Activated naive CD4-positive, alpha-beta T cell treated with anti-CD3 and anti-CD28 coated beads for 36 hours (primary cell): Measurements from ENCODE around the gene TPRG1L. TPM values are rescaled to one million over a fixed set of nuclear protein-coding genes. Genes with fewer than 3 reads are reported as not detected.

Experiments
- CTCF ChIA-PET: fragments of 350-600 bp; sonication (Branson Sonifier 250); formaldehyde crosslinking; loops from one replicate; lab custom pipeline; 2021; ENCODE audit warnings: antibody characterized with exemption; lab: Charles Lee
- DNase-seq: peaks from one replicate; pipeline ENCODE4 v3.0.0-alpha.2; 2020
- H3K27ac Mint-ChIP-seq: one replicate; pipeline ENCODE4 v1.8.0; 2021; ENCODE audit warnings: mild to moderate bottlenecking, mixed read lengths
- H3K27me3 Mint-ChIP-seq: one replicate; pipeline ENCODE4 v1.8.0; 2021; ENCODE audit warnings: low read depth, mixed read lengths
- H3K36me3 Mint-ChIP-seq: one replicate; pipeline ENCODE4 v1.8.0; 2021; ENCODE audit warnings: low read depth, mixed read lengths
- H3K4me1 Mint-ChIP-seq: one replicate; pipeline ENCODE4 v1.8.0; 2021; ENCODE audit warnings: low read depth, mixed read lengths
- H3K4me3 Mint-ChIP-seq: one replicate; pipeline ENCODE4 v1.8.0; 2021; ENCODE audit warnings: mild to moderate bottlenecking, moderate library complexity, mixed read lengths
- H3K9me3 Mint-ChIP-seq: one replicate; pipeline ENCODE4 v1.8.0; 2021; ENCODE audit warnings: mixed read lengths
- intact Hi-C: fragments of 100-400 bp; cut with micrococcal nuclease; formaldehyde crosslinking; loops from one replicate; pipeline ENCODE4 v1.15.1; 2023
- total RNA-seq, 2 experiments: library from RNA; stranded (reverse); gene quantifications; one replicate each; pipeline ENCODE4 v1.2.3, GENCODE V29; 2021

The TPRG1L gene
- total RNA-seq, 2 experiments from 2014 or later, result 6.8 TPM

DNA sequence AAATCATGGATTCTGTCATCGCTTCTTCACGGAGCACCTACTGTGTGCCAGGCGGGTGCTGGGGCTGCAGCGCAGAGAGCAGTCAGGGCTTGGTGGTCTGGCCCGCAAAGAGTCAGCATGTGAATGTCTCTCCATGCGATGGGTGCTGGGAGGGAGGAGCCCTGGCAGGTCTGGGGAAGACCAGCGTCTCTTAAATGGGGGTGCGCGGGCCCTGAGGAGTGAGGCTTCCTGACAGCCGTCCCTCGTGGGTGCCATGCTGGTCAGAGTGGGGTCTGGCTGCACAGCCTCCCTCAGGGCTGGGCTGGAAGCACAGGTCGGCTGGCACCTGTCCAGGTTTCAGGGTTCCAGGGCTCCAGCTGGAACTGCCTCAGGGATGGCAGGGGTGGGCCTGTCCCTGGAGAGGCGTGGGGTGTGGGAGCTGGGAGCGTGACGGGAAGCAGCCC lies 46.0 kb downstream of the TPRG1L start:
- CTCF ChIA-PET, result no interaction called here
- Mint-ChIP-seq H3K27ac (no peak overlapping the region), H3K4me1 (no peaks in the 10 kb centered on the region), H3K4me3 (no peak overlapping the region), H3K27me3 (peaks cover 10% of the 10 kb centered on the region), H3K9me3 (no peaks in the 10 kb centered on the region), H3K36me3 (no peaks in the 10 kb centered on the region)
- DNase-seq, result no peak
- intact Hi-C loops, result no loop called here

- CTCF ChIA-PET, result no interaction called here
- Mint-ChIP-seq H3K4me1 (no peaks in the 10 kb centered on the region), H3K4me3 (no peak overlapping the region), H3K27me3 (peaks cover 10% of the 10 kb centered on the region), H3K9me3 (no peaks in the 10 kb centered on the region), H3K36me3 (no peaks in the 10 kb centered on the region), H3K27ac (no peak overlapping the region)
- no peak for DNase-seq
- intact Hi-C loops, result no loop called here
These were observed 46.8 kb downstream of the TPRG1L start for GRCh38 chr1:3671371-3672180.

DNA sequence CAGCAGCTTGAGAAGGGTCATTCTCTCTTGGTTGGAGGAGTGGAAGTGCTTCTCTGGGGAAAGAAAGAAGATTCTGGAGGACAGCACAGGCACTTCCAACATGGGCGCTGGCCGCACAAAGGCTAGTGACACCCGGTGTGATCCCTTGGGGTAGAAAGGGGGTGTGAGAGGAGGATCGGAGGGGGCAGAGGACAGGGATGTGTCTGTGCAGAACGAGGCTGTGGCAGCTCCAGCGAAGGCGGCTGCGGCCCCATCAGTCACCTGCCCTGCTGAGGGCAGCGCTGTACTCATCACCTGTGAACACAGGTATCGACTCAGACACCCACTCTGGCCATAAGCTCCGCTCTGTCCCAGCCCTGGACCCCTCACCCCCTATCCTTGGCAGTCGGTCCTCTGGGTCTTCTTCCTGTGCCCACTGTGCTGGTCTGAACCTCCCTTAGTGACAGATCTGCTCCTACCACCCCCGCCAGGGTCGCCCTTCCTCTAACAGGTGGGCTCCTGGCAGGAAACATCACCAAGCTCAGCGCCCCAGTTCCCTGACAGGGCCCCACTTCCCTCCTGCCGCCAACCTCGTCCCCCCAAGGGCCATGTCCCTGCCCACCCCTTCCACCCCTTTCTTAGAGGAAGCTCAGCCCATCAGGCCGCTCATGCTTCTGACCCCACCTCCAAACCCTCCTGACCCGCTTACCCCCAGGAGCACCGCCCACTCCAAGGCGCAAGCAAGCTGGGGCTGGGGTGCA lies 47.6 kb downstream of the TPRG1L start:
- CTCF ChIA-PET, result no interaction called here
- Mint-ChIP-seq H3K27me3 (peaks cover 8% of the 10 kb centered on the region), H3K4me1 (peaks cover 5% of the 10 kb centered on the region), H3K27ac (no peak overlapping the region), H3K4me3 (no peak overlapping the region), H3K9me3 (no peaks in the 10 kb centered on the region), H3K36me3 (no peaks in the 10 kb centered on the region)
- intact Hi-C loops, result no loop called here
- DNase-seq, result no peak

DNA sequence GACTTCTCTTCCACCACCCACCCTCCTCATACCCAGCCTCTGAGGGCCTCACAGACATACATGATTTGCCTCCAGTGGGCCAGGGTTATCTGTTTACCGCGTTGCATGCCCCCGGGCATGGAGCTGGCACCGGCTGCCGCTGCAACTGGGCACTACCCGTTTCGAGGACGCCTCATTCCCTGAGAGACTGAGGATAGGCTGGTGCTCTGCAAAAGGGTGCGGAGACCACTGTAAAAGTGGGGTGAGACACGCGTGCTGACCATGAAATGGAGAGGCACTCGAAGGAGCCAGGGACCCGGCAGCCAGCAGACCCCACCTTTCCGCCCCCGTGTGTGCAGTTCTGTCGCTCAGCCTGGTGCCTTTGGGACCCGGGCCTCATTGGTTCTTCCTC lies 48.2 kb downstream of the TPRG1L start:
- CTCF ChIA-PET, result no interaction called here
- intact Hi-C loops, result no loop called here
- Mint-ChIP-seq H3K27ac (no peak overlapping the region), H3K9me3 (no peaks in the 10 kb centered on the region), H3K27me3 (peaks cover 6% of the 10 kb centered on the region), H3K4me3 (no peak overlapping the region), H3K4me1 (peaks cover 10% of the 10 kb centered on the region), H3K36me3 (no peaks in the 10 kb centered on the region)
- DNase-seq, result no peak

GRCh38 chr1:3673381-3674099 lies 48.7 kb downstream of the TPRG1L start:
- peaks cover 12% of the 10 kb centered on the region for H3K4me1 Mint-ChIP-seq
- H3K27ac Mint-ChIP-seq, result no peak overlapping the region
- H3K9me3 Mint-ChIP-seq, result no peaks in the 10 kb centered on the region
- DNase-seq, result no peak
- H3K36me3 Mint-ChIP-seq, result no peaks in the 10 kb centered on the region
- intact Hi-C loops, result no loop called here
- peaks cover under 1% of the 10 kb centered on the region for H3K27me3 Mint-ChIP-seq
- CTCF ChIA-PET, result no interaction called here
- no peak overlapping the region for H3K4me3 Mint-ChIP-seq

DNA sequence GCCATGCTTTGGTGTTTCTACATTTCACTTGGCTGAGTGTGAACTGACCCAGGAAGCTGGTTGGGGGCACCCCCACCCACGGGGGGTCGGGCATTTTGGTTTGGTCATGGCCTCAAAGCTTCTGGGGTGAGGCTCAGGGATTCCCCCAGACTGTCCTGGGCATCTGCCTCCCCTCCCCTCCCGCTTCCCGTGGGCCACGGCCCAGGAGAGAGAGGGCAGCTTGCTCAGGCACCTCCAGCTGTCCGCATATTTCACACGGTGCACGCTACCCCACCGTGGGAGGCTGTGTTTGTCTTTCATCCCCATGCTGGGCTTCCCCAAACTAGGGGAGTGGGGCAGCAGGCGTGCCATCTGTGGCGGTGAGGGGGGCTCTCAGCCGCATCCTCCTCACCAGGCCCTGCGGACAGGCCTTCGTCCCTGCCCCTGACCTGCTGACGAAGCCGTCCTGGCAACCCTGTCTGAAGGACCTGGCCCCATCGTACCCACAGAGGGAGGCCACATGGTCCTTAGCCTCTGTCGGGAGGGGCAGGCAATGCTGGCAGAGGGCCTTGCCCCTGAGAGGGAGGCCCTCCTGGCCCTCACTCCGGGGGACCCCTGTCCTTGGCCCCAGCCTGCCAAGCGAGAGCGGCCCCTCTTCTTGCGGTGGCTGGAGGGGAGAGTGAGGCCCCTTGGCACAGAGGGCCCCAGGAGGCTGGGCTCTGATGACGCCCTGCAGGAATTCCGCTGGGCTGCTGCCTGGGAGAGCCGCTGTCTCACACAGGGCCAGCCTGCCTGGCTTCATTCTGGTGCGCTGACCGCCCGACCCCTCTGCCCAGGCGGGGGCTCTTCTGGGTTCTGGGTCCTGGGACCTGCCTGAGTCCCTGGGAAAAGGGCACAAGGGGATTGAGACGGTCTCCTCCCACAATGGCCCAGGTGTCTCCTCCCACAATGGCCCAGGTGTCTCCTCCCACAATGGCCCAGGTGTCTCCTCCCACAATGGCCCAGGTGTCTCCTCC lies 49.6 kb downstream of the TPRG1L start:
- no peaks in the 10 kb centered on the region for H3K9me3 Mint-ChIP-seq
- peaks cover 1% of the 10 kb centered on the region for H3K27me3 Mint-ChIP-seq
- peaks cover 18% of the 10 kb centered on the region for H3K4me1 Mint-ChIP-seq
- no peak overlapping the region for H3K27ac Mint-ChIP-seq
- intact Hi-C loops, result no loop called here
- CTCF ChIA-PET, result no interaction called here
- H3K36me3 Mint-ChIP-seq, result no peaks in the 10 kb centered on the region
- DNase-seq, result no peak
- H3K4me3 Mint-ChIP-seq, result no peak overlapping the region

DNA sequence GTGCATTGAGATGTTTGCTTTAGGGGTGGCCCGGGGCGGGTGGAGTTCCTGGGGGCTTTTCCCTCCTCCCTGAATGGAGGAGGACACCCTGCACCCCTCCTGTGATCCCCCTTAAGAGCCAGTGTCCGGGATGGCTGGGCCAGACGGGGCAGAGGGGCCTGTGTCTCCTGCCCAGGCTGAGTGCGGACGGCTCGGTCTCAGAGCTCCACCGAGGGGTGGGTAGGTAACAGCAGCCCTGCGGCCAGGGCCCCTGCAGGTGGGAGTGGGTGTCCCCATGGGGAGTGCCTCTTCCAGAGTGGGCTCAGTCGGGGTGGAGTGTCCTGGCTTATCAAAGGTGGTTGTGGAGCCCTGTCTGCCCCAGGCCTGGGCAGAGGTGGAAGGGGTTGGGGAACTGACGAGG lies 50.6 kb downstream of the TPRG1L start:
- Mint-ChIP-seq H3K4me1 (peaks cover 24% of the 10 kb centered on the region), H3K27me3 (peaks cover 7% of the 10 kb centered on the region), H3K36me3 (no peaks in the 10 kb centered on the region), H3K27ac (no peak overlapping the region), H3K9me3 (no peaks in the 10 kb centered on the region), H3K4me3 (no peak overlapping the region)
- intact Hi-C loops, result no loop called here
- CTCF ChIA-PET, result no interaction called here
- DNase-seq, result no peak

DNA sequence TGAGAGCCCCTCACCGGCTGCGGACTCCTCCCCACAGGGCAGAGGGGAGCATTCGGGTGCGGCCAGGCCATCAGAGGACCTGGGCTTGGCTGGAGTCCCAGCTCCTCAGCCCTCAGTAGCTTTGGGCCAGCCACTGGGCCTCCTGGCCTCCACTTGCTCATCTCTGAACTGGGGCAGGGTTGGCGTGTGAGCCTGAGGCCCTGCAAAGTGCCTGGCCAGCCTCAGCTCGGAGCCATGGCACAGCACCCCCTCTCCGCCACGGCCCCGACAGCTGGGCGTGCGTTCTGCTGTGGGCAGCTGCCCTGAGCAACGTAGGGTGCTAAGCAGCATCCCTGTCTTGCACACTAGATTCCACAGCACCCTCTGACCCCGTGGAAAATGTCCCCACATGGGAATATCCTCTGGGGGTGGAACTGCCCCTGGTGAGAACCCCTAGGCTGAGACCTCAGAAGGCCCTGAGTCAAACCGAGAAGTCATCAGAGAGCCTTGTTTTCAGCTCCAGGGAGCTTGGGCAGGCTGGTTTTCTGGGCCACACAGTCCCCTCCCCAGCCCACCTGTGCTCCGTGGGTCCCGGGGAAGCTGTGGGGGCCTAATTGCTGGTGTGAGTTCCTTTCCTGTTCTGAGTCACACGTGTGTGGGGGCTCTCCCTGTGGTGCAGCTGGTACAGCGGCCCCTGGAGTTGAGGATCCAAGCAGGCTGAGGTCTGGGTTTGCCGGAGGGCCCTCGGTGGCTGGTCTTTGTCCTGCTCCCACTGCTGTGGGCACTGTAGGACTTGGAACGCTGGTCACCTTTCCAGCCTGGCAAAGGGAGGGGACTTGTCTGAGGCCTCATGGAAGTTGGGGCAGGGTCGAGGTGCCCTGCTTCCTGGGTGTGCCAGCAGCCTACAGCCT lies 52.0 kb downstream of the TPRG1L start:
- H3K9me3 Mint-ChIP-seq, result no peaks in the 10 kb centered on the region
- peak; percentile 13 for DNase-seq

GRCh38 chr1:3677484-3677883 lies 52.7 kb downstream of the TPRG1L start:
- Mint-ChIP-seq H3K9me3 (no peaks in the 10 kb centered on the region), H3K4me3 (no peak overlapping the region)
- intact Hi-C loops, result no loop called here

More for the DNA sequence above, 52.0 kb downstream of the TPRG1L start:
- Mint-ChIP-seq H3K36me3 (no peaks in the 10 kb centered on the region), H3K4me3 (no peak overlapping the region), H3K27ac (no peak overlapping the region), H3K27me3 (peaks cover 7% of the 10 kb centered on the region), H3K4me1 (peaks cover 24% of the 10 kb centered on the region)
- CTCF ChIA-PET, result interaction anchor here (0.8 kb wide), 1 partner anchor 27 kb away, joined by 3 read pairs; no protein-coding TSS in a partner anchor
- intact Hi-C loops, result no loop called here

DNA sequence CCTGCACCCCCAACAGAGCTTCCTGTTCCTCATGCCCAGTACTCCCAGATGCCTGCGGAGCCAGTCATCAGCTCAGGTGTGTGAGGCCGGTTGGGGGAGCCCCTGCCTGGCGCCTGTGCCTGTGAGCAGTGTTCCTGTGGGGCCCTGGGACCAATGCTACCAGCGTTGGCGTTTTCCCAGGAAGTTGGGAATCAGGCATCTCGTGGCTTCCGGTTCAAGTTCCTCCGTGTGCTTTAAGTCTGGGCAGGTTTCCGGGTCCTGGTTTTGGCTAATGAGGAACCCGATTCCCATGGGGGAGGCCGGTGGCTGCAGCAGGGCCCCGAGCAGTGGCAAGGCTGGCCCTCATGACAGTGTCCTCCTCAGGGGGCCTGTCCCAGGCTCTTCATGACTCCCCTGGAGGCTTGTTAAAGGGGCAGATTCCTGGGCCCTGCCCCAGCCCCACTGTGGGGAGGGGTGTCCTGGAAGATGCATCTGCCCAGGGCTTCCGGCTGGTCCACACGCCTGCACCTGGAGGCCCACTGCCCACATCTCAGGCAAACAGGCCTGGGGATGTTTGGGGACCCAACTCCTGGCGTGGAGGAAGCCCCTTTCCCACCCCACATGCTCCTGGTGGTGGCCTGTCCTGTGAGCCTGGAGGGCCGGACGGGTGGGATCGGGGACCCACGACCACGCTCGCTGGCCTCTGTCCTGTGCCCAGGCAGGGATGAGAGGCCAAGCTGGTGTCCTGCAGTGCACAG lies 53.7 kb downstream of the TPRG1L start:
- Mint-ChIP-seq H3K27ac (no peak overlapping the region), H3K4me1 (peaks cover 24% of the 10 kb centered on the region), H3K4me3 (no peak overlapping the region), H3K36me3 (no peaks in the 10 kb centered on the region), H3K9me3 (no peaks in the 10 kb centered on the region), H3K27me3 (peaks cover 7% of the 10 kb centered on the region)
- DNase-seq, result peak; percentile 18
- intact Hi-C loops, result no loop called here
- CTCF ChIA-PET, result no interaction called here

More at GRCh38 chr1:3677484-3677883, 52.7 kb downstream of the TPRG1L start:
- CTCF ChIA-PET, result interaction anchor here (0.8 kb wide), 1 partner anchor 28 kb away, joined by 3 read pairs; no protein-coding TSS in a partner anchor
- peaks cover 24% of the 10 kb centered on the region for H3K4me1 Mint-ChIP-seq
- no peaks in the 10 kb centered on the region for H3K36me3 Mint-ChIP-seq
- H3K27me3 Mint-ChIP-seq, result peaks cover 7% of the 10 kb centered on the region
- no peak for DNase-seq
- no peak overlapping the region for H3K27ac Mint-ChIP-seq
